HG03575 (cell line): ENCODE measurements around the gene HLA-DRB1.
"Not testable (repeated sequence)": the region's sequence is repeated elsewhere in the genome, so short reads cannot be mapped to it uniquely, and the experiment has no call there.

ENCODE experiments used
- ATAC-seq: cut with Tn5 transposase; IDR thresholded peaks from one replicate; pipeline ENCODE4 v1.9.1; 2021; ENCODE audit not compliant: unreplicated experiment, insufficient number of reproducible peaks, low FRiP score; ENCODE audit errors: extremely low read depth

HLA-DRB1 gene

GRCh38 chr6:32570363-32570905 lies 19.2 kb downstream of the HLA-DRB1 start:
- no peak for ATAC-seq

- no peak for ATAC-seq
These were observed 21.1 kb downstream of the HLA-DRB1 start for GRCh38 chr6:32568561-32568960.

GRCh38 chr6:32566957-32567356 lies 22.7 kb downstream of the HLA-DRB1 start:
- ATAC-seq: no peak

GRCh38 chr6:32565511-32565910 lies 24.1 kb downstream of the HLA-DRB1 start:
- ATAC-seq: no peak

GRCh38 chr6:32562940-32563339 lies 26.7 kb downstream of the HLA-DRB1 start:
- ATAC-seq: no peak

GRCh38 chr6:32559747-32560146 lies 29.9 kb downstream of the HLA-DRB1 start:
- no peak for ATAC-seq

GRCh38 chr6:32558426-32559057 lies 31.1 kb downstream of the HLA-DRB1 start:
- no peak for ATAC-seq

- ATAC-seq: no peak
These were observed 35.3 kb downstream of the HLA-DRB1 start for GRCh38 chr6:32554116-32554965.

- no peak for ATAC-seq
These were observed 36.5 kb downstream of the HLA-DRB1 start for GRCh38 chr6:32553037-32553742.

GRCh38 chr6:32551410-32551809 lies 38.2 kb downstream of the HLA-DRB1 start:
- ATAC-seq: no peak

- no peak for ATAC-seq
These were observed 49.8 kb downstream of the HLA-DRB1 start for GRCh38 chr6:32539839-32540238.

GRCh38 chr6:32530431-32530793 lies 59.2 kb downstream of the HLA-DRB1 start:
- not testable (repeated sequence) for ATAC-seq

GRCh38 chr6:32529697-32530430 lies 59.8 kb downstream of the HLA-DRB1 start, which contains the start of gene HLA-DRB5:
Gene HLA-DRB5 (minus strand): TSS chr6:32530287. CDS start chr6:32530224, 63 bp downstream.
- no peak for ATAC-seq
